HG03175 (cell line): ENCODE results near the gene RARA.

Source experiments
- ATAC-seq: cut with Tn5 transposase; IDR thresholded peaks from one replicate; pipeline ENCODE4 v1.9.1; 2021; ENCODE audit warnings: mild to moderate bottlenecking, moderate library complexity; ENCODE audit not compliant: unreplicated experiment

RARA gene

GRCh38 chr17:40309031-40309948, at the start of gene RARA:
Gene RARA, plus strand, starts transcription at chr17:40309180. Its CDS starts 22,039 bp downstream, at chr17:40331219.
- no peak for ATAC-seq

- ATAC-seq, result no peak
Measured at GRCh38 chr17:40259505-40259904, 49.5 kb upstream of the RARA start.

- ATAC-seq, result no peak
Measured at GRCh38 chr17:40260528-40260927, 48.5 kb upstream of the RARA start.

GRCh38 chr17:40264458-40265185, 44.4 kb upstream of the RARA start:
- no peak for ATAC-seq

- no peak for ATAC-seq
Measured at GRCh38 chr17:40265337-40265736, 43.6 kb upstream of the RARA start.

GRCh38 chr17:40266882-40267281, 42.1 kb upstream of the RARA start:
- no peak for ATAC-seq

GRCh38 chr17:40268141-40268712, 40.8 kb upstream of the RARA start:
- ATAC-seq, result no peak

GRCh38 chr17:40278414-40278813, 30.6 kb upstream of the RARA start:
- ATAC-seq, result no peak

- ATAC-seq, result no peak
Measured at GRCh38 chr17:40279402-40279801, 29.6 kb upstream of the RARA start.

GRCh38 chr17:40281663-40282062, 27.3 kb upstream of the RARA start:
- ATAC-seq, result no peak

GRCh38 chr17:40283662-40284061, 25.3 kb upstream of the RARA start:
- no peak for ATAC-seq

GRCh38 chr17:40284085-40284713, 24.8 kb upstream of the RARA start:
- ATAC-seq, result no peak

GRCh38 chr17:40286473-40286872, 22.5 kb upstream of the RARA start:
- no peak for ATAC-seq

GRCh38 chr17:40287159-40287493, 21.9 kb upstream of the RARA start:
- no peak for ATAC-seq

GRCh38 chr17:40287494-40288369, 21.2 kb upstream of the RARA start, which contains the start of gene CDC6:
Gene CDC6, plus strand, starts transcription at chr17:40287879. Its CDS starts 1,542 bp downstream, at chr17:40289421.
- peak; percentile 94 for ATAC-seq

GRCh38 chr17:40290629-40291280, 18.2 kb upstream of the RARA start:
- ATAC-seq, result no peak

- no peak for ATAC-seq
Measured at GRCh38 chr17:40291281-40291664, 17.7 kb upstream of the RARA start.

- ATAC-seq, result no peak
Measured at GRCh38 chr17:40293363-40293762, 15.6 kb upstream of the RARA start.

- ATAC-seq, result no peak
Measured at GRCh38 chr17:40295488-40296436, 13.2 kb upstream of the RARA start.
